ENCODE results near the gene CDH9.

The CDH9 gene

GRCh38 chr5:26921439-26921838, 116.9 kb downstream of the CDH9 start:
- Histone ChIP-seq H3K4me3 (ENCODE audit: low read length) (no peak overlapping the region), H3K9me3 (ENCODE audit: low read length) (no peaks in the 10 kb centered on the region), H3K36me3 (ENCODE audit: insufficient read depth, low read length) (no peaks in the 10 kb centered on the region), H2AFZ (ENCODE audit: low read depth, low read length) (no peak overlapping the region), H3K27me3 (ENCODE audit: insufficient read depth, low read length) (no peaks in the 10 kb centered on the region), H3K4me1 (ENCODE audit: insufficient read depth, low read length) (no peaks in the 10 kb centered on the region)

- no peak overlapping the region for H3K4me3 ChIP-seq (ENCODE audit: low read length)
- H2AFZ ChIP-seq (ENCODE audit: low read depth, low read length), result no peak overlapping the region
- peaks cover 2% of the 10 kb centered on the region for H3K4me1 ChIP-seq (ENCODE audit: insufficient read depth, low read length)
- H3K36me3 ChIP-seq (ENCODE audit: insufficient read depth, low read length), result no peaks in the 10 kb centered on the region
- H3K9me3 ChIP-seq (ENCODE audit: low read length), result no peaks in the 10 kb centered on the region
- H3K27me3 ChIP-seq (ENCODE audit: insufficient read depth, low read length), result no peaks in the 10 kb centered on the region
Measured at GRCh38 chr5:26903469-26903868, 134.9 kb downstream of the CDH9 start.

GRCh38 chr5:26894719-26895263, 143.6 kb downstream of the CDH9 start:
- H3K4me1 ChIP-seq (ENCODE audit: insufficient read depth, low read length), result peaks cover 11% of the 10 kb centered on the region
- no peaks in the 10 kb centered on the region for H3K27me3 ChIP-seq (ENCODE audit: insufficient read depth, low read length)
- no peak overlapping the region for H3K4me3 ChIP-seq (ENCODE audit: low read length)
- no peaks in the 10 kb centered on the region for H3K9me3 ChIP-seq (ENCODE audit: low read length)
- no peaks in the 10 kb centered on the region for H3K36me3 ChIP-seq (ENCODE audit: insufficient read depth, low read length)
- H2AFZ ChIP-seq (ENCODE audit: low read depth, low read length), result no peak overlapping the region

GRCh38 chr5:26893078-26893477, 145.3 kb downstream of the CDH9 start:
- H3K4me3 ChIP-seq (ENCODE audit: low read length), result no peak overlapping the region
- peaks cover 17% of the 10 kb centered on the region for H3K4me1 ChIP-seq (ENCODE audit: insufficient read depth, low read length)
- no peaks in the 10 kb centered on the region for H3K27me3 ChIP-seq (ENCODE audit: insufficient read depth, low read length)

GRCh38 chr5:26889815-26890214, 148.6 kb downstream of the CDH9 start:
- Histone ChIP-seq H3K36me3 (ENCODE audit: insufficient read depth, low read length) (no peaks in the 10 kb centered on the region), H3K9me3 (ENCODE audit: low read length) (no peaks in the 10 kb centered on the region), H3K4me3 (ENCODE audit: low read length) (no peak overlapping the region), H3K4me1 (ENCODE audit: insufficient read depth, low read length) (peaks cover 15% of the 10 kb centered on the region), H2AFZ (ENCODE audit: low read depth, low read length) (no peak overlapping the region), H3K27me3 (ENCODE audit: insufficient read depth, low read length) (no peaks in the 10 kb centered on the region)

More at GRCh38 chr5:26893078-26893477, 145.3 kb downstream of the CDH9 start:
- no peaks in the 10 kb centered on the region for H3K36me3 ChIP-seq (ENCODE audit: insufficient read depth, low read length)
- H2AFZ ChIP-seq (ENCODE audit: low read depth, low read length), result no peak overlapping the region
- H3K9me3 ChIP-seq (ENCODE audit: low read length), result no peaks in the 10 kb centered on the region

GRCh38 chr5:26884481-26884880, 153.9 kb downstream of the CDH9 start:
- H3K27me3 ChIP-seq (ENCODE audit: insufficient read depth, low read length), result no peaks in the 10 kb centered on the region
- H2AFZ ChIP-seq (ENCODE audit: low read depth, low read length), result no peak overlapping the region
- H3K4me3 ChIP-seq (ENCODE audit: low read length), result no peak overlapping the region
- peaks cover 4% of the 10 kb centered on the region for H3K4me1 ChIP-seq (ENCODE audit: insufficient read depth, low read length)
- no peaks in the 10 kb centered on the region for H3K9me3 ChIP-seq (ENCODE audit: low read length)
- no peaks in the 10 kb centered on the region for H3K36me3 ChIP-seq (ENCODE audit: insufficient read depth, low read length)

- Histone ChIP-seq H3K9me3 (ENCODE audit: low read length) (no peaks in the 10 kb centered on the region), H3K36me3 (ENCODE audit: insufficient read depth, low read length) (no peaks in the 10 kb centered on the region), H2AFZ (ENCODE audit: low read depth, low read length) (no peak overlapping the region), H3K27me3 (ENCODE audit: insufficient read depth, low read length) (no peaks in the 10 kb centered on the region), H3K4me1 (ENCODE audit: insufficient read depth, low read length) (no peaks in the 10 kb centered on the region), H3K4me3 (ENCODE audit: low read length) (no peak overlapping the region)
Measured at GRCh38 chr5:26883375-26883774, 155.0 kb downstream of the CDH9 start.

- Histone ChIP-seq H3K4me1 (ENCODE audit: insufficient read depth, low read length) (no peaks in the 10 kb centered on the region), H3K36me3 (ENCODE audit: insufficient read depth, low read length) (no peaks in the 10 kb centered on the region), H3K9me3 (ENCODE audit: low read length) (no peaks in the 10 kb centered on the region), H3K27me3 (ENCODE audit: insufficient read depth, low read length) (no peaks in the 10 kb centered on the region), H2AFZ (ENCODE audit: low read depth, low read length) (no peak overlapping the region), H3K4me3 (ENCODE audit: low read length) (no peak overlapping the region)
Measured at GRCh38 chr5:26881901-26882300, 156.5 kb downstream of the CDH9 start.

- H3K36me3 ChIP-seq (ENCODE audit: insufficient read depth, low read length), result no peaks in the 10 kb centered on the region
- H2AFZ ChIP-seq (ENCODE audit: low read depth, low read length), result no peak overlapping the region
- no peaks in the 10 kb centered on the region for H3K27me3 ChIP-seq (ENCODE audit: insufficient read depth, low read length)
Measured at GRCh38 chr5:26877154-26877553, 161.2 kb downstream of the CDH9 start.

GRCh38 chr5:26872337-26872736, 166.0 kb downstream of the CDH9 start:
- no peak overlapping the region for H2AFZ ChIP-seq (ENCODE audit: low read depth, low read length)
- no peak overlapping the region for H3K4me3 ChIP-seq (ENCODE audit: low read length)
- H3K9me3 ChIP-seq (ENCODE audit: low read length), result no peaks in the 10 kb centered on the region
- H3K27me3 ChIP-seq (ENCODE audit: insufficient read depth, low read length), result no peaks in the 10 kb centered on the region
- H3K36me3 ChIP-seq (ENCODE audit: insufficient read depth, low read length), result no peaks in the 10 kb centered on the region
- H3K4me1 ChIP-seq (ENCODE audit: insufficient read depth, low read length), result no peaks in the 10 kb centered on the region

More at GRCh38 chr5:26877154-26877553, 161.2 kb downstream of the CDH9 start:
- no peaks in the 10 kb centered on the region for H3K9me3 ChIP-seq (ENCODE audit: low read length)
- H3K4me3 ChIP-seq (ENCODE audit: low read length), result no peak overlapping the region
- H3K4me1 ChIP-seq (ENCODE audit: insufficient read depth, low read length), result no peaks in the 10 kb centered on the region

GRCh38 chr5:26869781-26870180, 168.6 kb downstream of the CDH9 start:
- H3K27me3 ChIP-seq (ENCODE audit: insufficient read depth, low read length), result no peaks in the 10 kb centered on the region
- H2AFZ ChIP-seq (ENCODE audit: low read depth, low read length), result no peak overlapping the region
- no peaks in the 10 kb centered on the region for H3K36me3 ChIP-seq (ENCODE audit: insufficient read depth, low read length)
- no peaks in the 10 kb centered on the region for H3K9me3 ChIP-seq (ENCODE audit: low read length)
- H3K4me1 ChIP-seq (ENCODE audit: insufficient read depth, low read length), result no peaks in the 10 kb centered on the region
- H3K4me3 ChIP-seq (ENCODE audit: low read length), result no peak overlapping the region

- H3K27me3 ChIP-seq (ENCODE audit: insufficient read depth, low read length), result no peaks in the 10 kb centered on the region
- H3K4me3 ChIP-seq (ENCODE audit: low read length), result no peak overlapping the region
- no peaks in the 10 kb centered on the region for H3K36me3 ChIP-seq (ENCODE audit: insufficient read depth, low read length)
- no peaks in the 10 kb centered on the region for H3K4me1 ChIP-seq (ENCODE audit: insufficient read depth, low read length)
- H2AFZ ChIP-seq (ENCODE audit: low read depth, low read length), result no peak overlapping the region
- no peaks in the 10 kb centered on the region for H3K9me3 ChIP-seq (ENCODE audit: low read length)
Measured at GRCh38 chr5:26868504-26868903, 169.9 kb downstream of the CDH9 start.

GRCh38 chr5:26864061-26864460, 174.3 kb downstream of the CDH9 start:
- H3K36me3 ChIP-seq (ENCODE audit: insufficient read depth, low read length), result no peaks in the 10 kb centered on the region
- no peak overlapping the region for H3K4me3 ChIP-seq (ENCODE audit: low read length)
- no peaks in the 10 kb centered on the region for H3K9me3 ChIP-seq (ENCODE audit: low read length)
- no peaks in the 10 kb centered on the region for H3K27me3 ChIP-seq (ENCODE audit: insufficient read depth, low read length)
- H2AFZ ChIP-seq (ENCODE audit: low read depth, low read length), result no peak overlapping the region
- no peaks in the 10 kb centered on the region for H3K4me1 ChIP-seq (ENCODE audit: insufficient read depth, low read length)

GRCh38 chr5:26856238-26856637, 182.1 kb downstream of the CDH9 start:
- H3K4me3 ChIP-seq (ENCODE audit: low read length), result no peak overlapping the region
- H3K4me1 ChIP-seq (ENCODE audit: insufficient read depth, low read length), result no peaks in the 10 kb centered on the region
- no peak overlapping the region for H2AFZ ChIP-seq (ENCODE audit: low read depth, low read length)
- no peaks in the 10 kb centered on the region for H3K36me3 ChIP-seq (ENCODE audit: insufficient read depth, low read length)
- peaks cover 4% of the 10 kb centered on the region for H3K9me3 ChIP-seq (ENCODE audit: low read length)
- no peaks in the 10 kb centered on the region for H3K27me3 ChIP-seq (ENCODE audit: insufficient read depth, low read length)

All from neuron (in vitro differentiated cells).